Endothelial cell of umbilical vein (primary cell): ENCODE data around the gene MYMX.

Experiments used
- EZH2 ChIP-seq: IDR thresholded peaks from 2 replicates; pipeline ENCODE4 v1.6.1; 2012; ENCODE audit warnings: borderline replicate concordance, low read depth, mild to moderate bottlenecking, moderate library complexity, low read length, inconsistent platforms; ENCODE audit not compliant: severe bottlenecking
- FOS ChIP-seq: IDR thresholded peaks from 2 replicates; pipeline ENCODE4 v1.6.1; 2011; ENCODE audit warnings: mild to moderate bottlenecking, low read length, moderate library complexity, borderline replicate concordance; ENCODE audit not compliant: insufficient read depth
- GATA2 ChIP-seq: IDR thresholded peaks from 2 replicates; pipeline ENCODE4 v1.7.0; 2011; ENCODE audit warnings: low read depth, mild to moderate bottlenecking, moderate library complexity, mixed read lengths, low read length; ENCODE audit not compliant: insufficient read length, insufficient read depth
- MYC ChIP-seq: IDR thresholded peaks from one replicate; pipeline ENCODE4 v1.6.1; 2011; ENCODE audit warnings: mild to moderate bottlenecking, low read depth, low read length
- POLR2A ChIP-seq: IDR thresholded peaks from 2 replicates; pipeline ENCODE4 v1.6.1; 2012; ENCODE audit warnings: low read depth, mild to moderate bottlenecking, control low read depth, low read length
- POLR2AphosphoS5 ChIP-seq: IDR thresholded peaks from 2 replicates; pipeline ENCODE4 v1.6.1; 2012; ENCODE audit warnings: low read depth, mild to moderate bottlenecking, control low read depth, low read length, moderate library complexity; ENCODE audit not compliant: insufficient read depth
- TF ChIP-seq, protein P1 (sequence below), 2 donors: IDR thresholded peaks; 1 replicate in 1 of 2; 2 replicates in 1 of 2; pipeline ENCODE4 v1.5.1; 2011; ENCODE audit warnings: low read length in 2 of 2, mild to moderate bottlenecking in 2 of 2, moderate library complexity in 2 of 2, control low read depth in 1 of 2, inconsistent platforms in 1 of 2, low read depth in 1 of 2; ENCODE audit not compliant: insufficient read depth in 1 of 2; ENCODE audit errors: extremely low read depth in 1 of 2
- TF ChIP-seq, protein P2 (sequence below): IDR thresholded peaks from 2 replicates; pipeline ENCODE4 v1.6.1; 2011; ENCODE audit not compliant: insufficient read depth, insufficient read length

DNA sequence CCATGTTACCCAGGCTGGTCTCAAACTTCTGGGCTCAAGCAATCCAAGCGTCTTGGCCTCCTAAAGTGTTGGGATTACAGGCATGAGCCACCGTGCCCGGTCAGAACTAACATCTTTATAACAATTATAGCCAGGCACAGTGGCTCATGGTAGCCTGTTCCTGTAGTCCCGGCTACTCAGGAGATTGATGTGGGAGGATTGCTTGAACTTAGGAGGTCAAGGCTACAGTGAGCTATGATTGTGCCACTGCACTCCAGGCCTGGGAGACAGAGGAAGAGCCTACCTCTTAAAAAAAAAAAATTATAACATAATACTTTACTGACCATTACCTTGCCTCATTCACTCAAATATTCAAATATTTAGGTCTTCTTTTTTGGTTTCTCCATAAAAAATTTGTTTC lies 16.8 kb upstream of the MYMX start:
- TF ChIP-seq POLR2A = no peak
- TF ChIP-seq POLR2AphosphoS5 = no peak
- TF ChIP-seq, protein P1, sequence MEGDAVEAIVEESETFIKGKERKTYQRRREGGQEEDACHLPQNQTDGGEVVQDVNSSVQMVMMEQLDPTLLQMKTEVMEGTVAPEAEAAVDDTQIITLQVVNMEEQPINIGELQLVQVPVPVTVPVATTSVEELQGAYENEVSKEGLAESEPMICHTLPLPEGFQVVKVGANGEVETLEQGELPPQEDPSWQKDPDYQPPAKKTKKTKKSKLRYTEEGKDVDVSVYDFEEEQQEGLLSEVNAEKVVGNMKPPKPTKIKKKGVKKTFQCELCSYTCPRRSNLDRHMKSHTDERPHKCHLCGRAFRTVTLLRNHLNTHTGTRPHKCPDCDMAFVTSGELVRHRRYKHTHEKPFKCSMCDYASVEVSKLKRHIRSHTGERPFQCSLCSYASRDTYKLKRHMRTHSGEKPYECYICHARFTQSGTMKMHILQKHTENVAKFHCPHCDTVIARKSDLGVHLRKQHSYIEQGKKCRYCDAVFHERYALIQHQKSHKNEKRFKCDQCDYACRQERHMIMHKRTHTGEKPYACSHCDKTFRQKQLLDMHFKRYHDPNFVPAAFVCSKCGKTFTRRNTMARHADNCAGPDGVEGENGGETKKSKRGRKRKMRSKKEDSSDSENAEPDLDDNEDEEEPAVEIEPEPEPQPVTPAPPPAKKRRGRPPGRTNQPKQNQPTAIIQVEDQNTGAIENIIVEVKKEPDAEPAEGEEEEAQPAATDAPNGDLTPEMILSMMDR (IDR thresholded peaks at IDR 0.05; ENCODE audit: extremely low read depth in 1 of 2, insufficient read depth in 1 of 2, low read depth in 1 of 2, low read length in 2 of 2) = no peak
- no peak for TF ChIP-seq EZH2
- TF ChIP-seq FOS = no peak
- TF ChIP-seq, protein P2, sequence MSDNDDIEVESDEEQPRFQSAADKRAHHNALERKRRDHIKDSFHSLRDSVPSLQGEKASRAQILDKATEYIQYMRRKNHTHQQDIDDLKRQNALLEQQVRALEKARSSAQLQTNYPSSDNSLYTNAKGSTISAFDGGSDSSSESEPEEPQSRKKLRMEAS = no peak
- TF ChIP-seq MYC = no peak
- TF ChIP-seq GATA2 = no peak
